HEK293 (cell line): Measurements from ENCODE around the gene RHOF.
A peak's percentile ranks its signal among the peaks of the same experiment; 100 is the strongest.

Experiments used
- CTCF ChIA-PET: fragments of 350-600 bp; formaldehyde crosslinking; extraction: SDS; loops from one replicate; lab custom pipeline; 2021; ENCODE audit warnings: antibody characterized with exemption; lab: Yijun Ruan, JAX
- POLR2A ChIA-PET: fragments of 300-600 bp; formaldehyde crosslinking; extraction: SDS; loops from one replicate; lab custom pipeline; 2020; ENCODE audit warnings: antibody characterized with exemption, inconsistent platforms; lab: Yijun Ruan, JAX
- H3K27ac ChIP-seq: fragments of 200-500 bp; sonication (Bioruptor generic); 2 replicates; pipeline ENCODE4 v1.5.1; 2014; ENCODE audit warnings: low read depth, low read length, control low read depth, inconsistent platforms; ENCODE audit errors: extremely low read depth
- H3K36me3 ChIP-seq, 2 experiments: fragments of 200-500 bp in 1 of 2; sonication (Bioruptor generic) in 1 of 2; 1 replicate in 1 of 2; 2 replicates in 1 of 2; pipeline ENCODE4 v1.5.1; 2014 to 2017; ENCODE audit warnings: inconsistent platforms in 2 of 2, low read length in 2 of 2; ENCODE audit not compliant: control insufficient read depth in 2 of 2, insufficient read depth in 1 of 2
- H3K4me1 ChIP-seq: fragments of 200-500 bp; sonication (Bioruptor generic); 2 replicates; pipeline ENCODE4 v1.5.1; 2014; ENCODE audit warnings: mild to moderate bottlenecking, low read length, inconsistent platforms; ENCODE audit not compliant: control insufficient read depth, insufficient read depth
- H3K4me3 ChIP-seq: 2 replicates; pipeline ENCODE4 v1.5.1; 2011; ENCODE audit warnings: low read depth, mild to moderate bottlenecking, control low read depth, low read length, moderate library complexity
- H3K9me3 ChIP-seq: fragments of 200-500 bp; sonication (Bioruptor generic); 2 replicates; pipeline ENCODE4 v1.5.1; 2014; ENCODE audit warnings: low read depth, low read length, inconsistent platforms; ENCODE audit not compliant: control insufficient read depth, insufficient read depth
- ELK4 ChIP-seq: IDR thresholded peaks from 2 replicates; pipeline ENCODE4 v1.6.1; 2011; ENCODE audit warnings: mild to moderate bottlenecking, low read depth, low read length, borderline replicate concordance
- GLIS1 ChIP-seq: fragments of 450-650 bp; formaldehyde crosslinking; IDR thresholded peaks from 2 replicates; pipeline ENCODE4 v1.5.1; 2016; ENCODE audit warnings: missing biosample characterization, missing genetic modification characterization
- GLIS2 ChIP-seq: fragments of 450-650 bp; formaldehyde crosslinking; IDR thresholded peaks from 2 replicates; pipeline ENCODE4 v1.5.1; 2016; ENCODE audit warnings: missing biosample characterization, missing genetic modification characterization
- KLF8 ChIP-seq: fragments of 450-650 bp; formaldehyde crosslinking; IDR thresholded peaks from 2 replicates; pipeline ENCODE4 v1.5.1; 2016; ENCODE audit warnings: missing biosample characterization, missing genetic modification characterization
- REST ChIP-seq: fragments of 450-650 bp; formaldehyde crosslinking; IDR thresholded peaks from 2 replicates; pipeline ENCODE4 v1.5.1; 2016; ENCODE audit warnings: missing biosample characterization, missing genetic modification characterization
- TCF7L2 ChIP-seq: IDR thresholded peaks from 2 replicates; pipeline ENCODE4 v1.6.1; 2011; ENCODE audit warnings: low read depth, mild to moderate bottlenecking, inconsistent platforms, low read length, moderate library complexity, borderline replicate concordance
- ZBTB44 ChIP-seq: fragments of 450-650 bp; IDR thresholded peaks from 2 replicates; pipeline ENCODE4 v1.5.1; 2018; ENCODE audit warnings: missing biosample characterization, mild to moderate bottlenecking, missing genetic modification characterization
- ZFHX2 ChIP-seq: fragments of 450-650 bp; formaldehyde crosslinking; conservative IDR thresholded peaks from 2 replicates; pipeline ENCODE4 v1.5.1; 2016; ENCODE audit warnings: missing biosample characterization, missing genetic modification characterization
- ZNF121 ChIP-seq: fragments of 450-650 bp; formaldehyde crosslinking; IDR thresholded peaks from 2 replicates; pipeline ENCODE4 v1.5.1; 2016; ENCODE audit warnings: missing biosample characterization, missing genetic modification characterization
- ZNF214 ChIP-seq: fragments of 450-650 bp; formaldehyde crosslinking; IDR thresholded peaks from 2 replicates; pipeline ENCODE4 v1.5.1; 2017; ENCODE audit warnings: missing biosample characterization, mild to moderate bottlenecking, missing genetic modification characterization, borderline replicate concordance
- ZNF24 ChIP-seq: fragments of 450-650 bp; formaldehyde crosslinking; IDR thresholded peaks from 2 replicates; pipeline ENCODE4 v1.5.1; 2016; ENCODE audit warnings: missing biosample characterization, missing genetic modification characterization
- ZNF266 ChIP-seq: fragments of 450-650 bp; formaldehyde crosslinking; IDR thresholded peaks from 2 replicates; pipeline ENCODE4 v1.5.1; 2016; ENCODE audit warnings: missing biosample characterization, missing genetic modification characterization, low read depth
- ZNF335 ChIP-seq: fragments of 450-650 bp; formaldehyde crosslinking; conservative IDR thresholded peaks from 2 replicates; pipeline ENCODE4 v1.5.1; 2016; ENCODE audit warnings: missing biosample characterization, missing genetic modification characterization
- ZNF366 ChIP-seq: fragments of 450-650 bp; formaldehyde crosslinking; conservative IDR thresholded peaks from 2 replicates; pipeline ENCODE4 v1.5.1; 2016; ENCODE audit warnings: missing biosample characterization, missing genetic modification characterization
- ZNF394 ChIP-seq: fragments of 450-650 bp; formaldehyde crosslinking; IDR thresholded peaks from 2 replicates; pipeline ENCODE4 v1.5.1; 2016; ENCODE audit warnings: missing biosample characterization, missing genetic modification characterization, mild to moderate bottlenecking, moderate library complexity, borderline replicate concordance
- ZNF416 ChIP-seq: fragments of 450-650 bp; formaldehyde crosslinking; IDR thresholded peaks from 2 replicates; pipeline ENCODE4 v1.5.1; 2016; ENCODE audit warnings: missing biosample characterization, missing genetic modification characterization
- ZNF530 ChIP-seq: fragments of 450-650 bp; formaldehyde crosslinking; IDR thresholded peaks from 2 replicates; pipeline ENCODE4 v1.5.1; 2016; ENCODE audit warnings: low read depth, missing biosample characterization, missing genetic modification characterization
- ZNF558 ChIP-seq: fragments of 450-650 bp; formaldehyde crosslinking; IDR thresholded peaks from 2 replicates; pipeline ENCODE4 v1.5.1; 2016; ENCODE audit warnings: missing biosample characterization, missing genetic modification characterization
- ZNF585B ChIP-seq: fragments of 450-650 bp; formaldehyde crosslinking; IDR thresholded peaks from 2 replicates; pipeline ENCODE4 v1.5.1; 2016; ENCODE audit warnings: missing biosample characterization, missing genetic modification characterization
- ZNF610 ChIP-seq: fragments of 450-650 bp; formaldehyde crosslinking; IDR thresholded peaks from 2 replicates; pipeline ENCODE4 v1.5.1; 2016; ENCODE audit warnings: missing biosample characterization, missing genetic modification characterization, borderline replicate concordance
- ZNF621 ChIP-seq: fragments of 450-650 bp; formaldehyde crosslinking; IDR thresholded peaks from 2 replicates; pipeline ENCODE4 v1.5.1; 2017; ENCODE audit warnings: missing biosample characterization, missing genetic modification characterization
- ZNF658 ChIP-seq: fragments of 450-650 bp; formaldehyde crosslinking; IDR thresholded peaks from 2 replicates; pipeline ENCODE4; 2016; ENCODE audit warnings: missing biosample characterization, missing genetic modification characterization
- ZNF768 ChIP-seq: fragments of 450-650 bp; formaldehyde crosslinking; IDR thresholded peaks from 2 replicates; pipeline ENCODE4 v1.5.1; 2018; ENCODE audit warnings: missing biosample characterization, mild to moderate bottlenecking, missing genetic modification characterization
- ZSCAN30 ChIP-seq: fragments of 450-650 bp; IDR thresholded peaks from 2 replicates; pipeline ENCODE4 v1.5.1; 2018; ENCODE audit warnings: missing biosample characterization, mild to moderate bottlenecking, missing genetic modification characterization, moderate library complexity

The RHOF gene

GRCh38 chr12:121754836-121755235 is 38.7 kb downstream of the RHOF start (continued):
- no peak for TF ChIP-seq ZBTB44 (tag by site-specific recombination)
- no peak for TF ChIP-seq ZNF558 (tag by site-specific recombination)

- no peak overlapping the region for H3K27ac ChIP-seq
- H3K9me3 ChIP-seq: no peaks in the 10 kb centered on the region
- ChIA-PET CTCF (interaction anchor here (0.6 kb wide), 1 partner anchor 12 kb away, joined by 3 read pairs; no protein-coding TSS in a partner anchor), POLR2A (no interaction called here)
- H3K36me3 ChIP-seq: peaks cover 8 to 26% of the 10 kb centered on the region in 2 experiments; a peak in 2 of 3 replicates
- H3K4me3 ChIP-seq: no peak overlapping the region
- H3K4me1 ChIP-seq: no peaks in the 10 kb centered on the region
- TF ChIP-seq ZNF416 (tag by site-specific recombination) (no peak), ZNF335 (tag by site-specific recombination) (peak; percentile 32; the same call in 1 of the 2 replicates), ZSCAN30 (no peak), ZNF366 (no peak), ZNF266 (no peak), ZNF24 (tag by site-specific recombination) (no peak), TCF7L2 (no peak), ELK4 (no peak), ZNF121 (no peak), REST (no peak), GLIS2 (0 out of 2 replicates have a peak, but pooled peaks have one; percentile 16), ZNF530 (no peak), ZNF610 (tag by site-specific recombination) (no peak), ZNF768 (no peak), ZNF394 (no peak), KLF8 (tag by site-specific recombination) (no peak), ZNF621 (tag by site-specific recombination) (no peak), ZNF214 (no peak), ZFHX2 (no peak), ZNF585B (no peak), GLIS1 (tag by site-specific recombination) (peak; percentile 32; the same call in 1 of the 2 replicates), ZNF658 (tag by site-specific recombination) (no peak)
Observed at GRCh38 chr12:121753844-121754264, 39.6 kb downstream of the RHOF start.
